ENCODE measurements around the gene LGR5.

GRCh38 chr12:71585218-71585617 lies 145.6 kb downstream of the LGR5 start:
- TF ChIP-seq POLR2AphosphoS5 (IDR thresholded peaks at IDR 0.05; ENCODE audit: low read length) (no peak), FOS (IDR thresholded peaks at IDR 0.05; ENCODE audit: borderline replicate concordance, extremely low read depth, insufficient read length) (no peak), E2F4 (IDR thresholded peaks at IDR 0.05; ENCODE audit: low read depth, low read length) (no peak), TBL1XR1 (IDR thresholded peaks at IDR 0.05; ENCODE audit: low read depth, low read length) (no peak), CTCF (IDR thresholded peaks at IDR 0.05 in 2 of 3, conservative IDR thresholded peaks at IDR 0.05 in 1 of 3; ENCODE audit: control insufficient read depth in 2 of 3, extremely low read depth in 1 of 3, insufficient read depth in 1 of 3, low read depth in 3 of 3, low read length in 3 of 3) (no peak), EP300 (IDR thresholded peaks at IDR 0.05; ENCODE audit: borderline replicate concordance in 1 of 2, control insufficient read depth in 1 of 2, low read depth in 2 of 2, low read length in 2 of 2) (no peak), CREB1 (IDR thresholded peaks at IDR 0.05; ENCODE audit: low read depth) (no peak), SRF (IDR thresholded peaks at IDR 0.05; ENCODE audit: low read depth in 2 of 2, low read length in 2 of 2) (no peak), HCFC1 (IDR thresholded peaks at IDR 0.05; ENCODE audit: low read length) (no peak), MYC (IDR thresholded peaks at IDR 0.05; ENCODE audit: insufficient read depth, insufficient read length, insufficient replicate concordance, low read length, severe bottlenecking) (no peak), BCL11A (IDR thresholded peaks at IDR 0.05; ENCODE audit: low read depth, low read length) (no peak), SREBF2 (IDR thresholded peaks at IDR 0.05; ENCODE audit: low read length) (no peak)

Measured in GM12878 (cell line).